Tibial artery (tissue), 4 donors: ENCODE results near the gene EXTL1.

Source experiments
- DNase-seq, 2 donors: peaks; one replicate each; pipeline ENCODE4 v3.0.0-alpha.2; 2019
- H3K27ac ChIP-seq, 2 donors: fragments of 200-600 bp; sonication (generic) in 1 of 2; 1 replicate in 1 of 2; 2 replicates in 1 of 2; pipeline ENCODE4 v1.5.1; 2018 to 2019; ENCODE audit warnings: mild to moderate bottlenecking in 1 of 2
- H3K27me3 ChIP-seq, 2 donors: fragments of 200-600 bp; sonication (generic) in 1 of 2; one replicate each; pipeline versions ENCODE4 v1.5.1 to v1.6.0; 2016 to 2019
- H3K36me3 ChIP-seq, 3 donors: fragments of 200-600 bp; sonication (generic) in 2 of 3; one replicate each; pipeline ENCODE4 v1.5.1; 2016 to 2019; ENCODE audit warnings: mild to moderate bottlenecking in 2 of 3
- H3K4me1 ChIP-seq, 4 donors: fragments of 200-600 bp; sonication (generic) in 2 of 4; 1 replicate in 3 of 4; 2 replicates in 1 of 4; pipeline ENCODE4 v1.5.1; 2016 to 2019
- H3K4me3 ChIP-seq, 2 donors: fragments of 200-600 bp; sonication (generic) in 1 of 2; 1 replicate in 1 of 2; 2 replicates in 1 of 2; pipeline ENCODE4 v1.5.1; 2018 to 2019; ENCODE audit warnings: mild to moderate bottlenecking in 2 of 2
- H3K9me3 ChIP-seq, 3 donors: fragments of 200-600 bp; sonication (generic) in 1 of 3; one replicate each; pipeline ENCODE4 v1.5.1; 2016 to 2019
- CTCF ChIP-seq, 2 experiments: fragments of 200-600 bp in 1 of 2; fragments of 450-650 bp in 1 of 2; IDR thresholded peaks; one replicate each; pipeline ENCODE4 v1.5.1; 2017 to 2019; ENCODE audit warnings: antibody characterized with exemption in 2 of 2, mild to moderate bottlenecking in 1 of 2, moderate library complexity in 1 of 2
- intact Hi-C: fragments of 100-400 bp; cut with DNase I; formaldehyde crosslinking; loops from one replicate; pipeline ENCODE4 v1.15.0; 2023; ENCODE audit warnings: low total_unique reads

The EXTL1 gene

DNA sequence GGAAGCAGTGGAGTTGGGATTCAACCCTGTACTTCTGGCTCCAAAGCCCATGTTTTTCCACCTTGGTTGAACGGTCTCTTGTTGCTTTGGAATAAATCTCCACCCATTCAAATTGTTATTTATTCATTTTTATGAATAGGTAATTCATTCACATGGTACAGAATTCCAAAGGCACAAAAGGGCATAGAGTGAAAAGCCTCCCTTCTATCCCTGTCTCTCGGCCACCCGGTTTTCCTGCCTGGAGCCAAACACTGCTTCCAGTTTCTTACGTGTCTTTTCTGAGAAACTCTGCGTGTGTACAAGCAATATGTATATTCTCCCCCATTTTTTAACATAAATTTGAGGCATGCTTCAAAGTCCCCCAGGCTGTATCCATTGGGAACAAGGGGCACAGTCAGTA is 3.9 kb downstream of the EXTL1 start:
- no peak for TF ChIP-seq CTCF (IDR thresholded peaks at IDR 0.05)
- intact Hi-C loops: no loop called here
- no peak for DNase-seq

GRCh38 chr1:26027716-26028489 is 6.3 kb downstream of the EXTL1 start:
- DNase-seq: no peak
- TF ChIP-seq CTCF (IDR thresholded peaks at IDR 0.05): no peak
- H3K9me3 ChIP-seq: no peaks in the 10 kb centered on the region
- H3K27me3 ChIP-seq: peaks cover 0 to 2% of the 10 kb centered on the region in 2 donors
- H3K4me1 ChIP-seq: peaks cover 0 to under 1% (median 0%) of the 10 kb centered on the region in 4 donors
- H3K4me3 ChIP-seq: no peak overlapping the region
- intact Hi-C loops: no loop called here
- no peak overlapping the region for H3K27ac ChIP-seq
- no peaks in the 10 kb centered on the region for H3K36me3 ChIP-seq

More for the DNA sequence above, 3.9 kb downstream of the EXTL1 start:
- H3K36me3 ChIP-seq: no peaks in the 10 kb centered on the region
- peaks cover 0 to 24% (median 14%) of the 10 kb centered on the region in 4 donors for H3K4me1 ChIP-seq
- no peaks in the 10 kb centered on the region for H3K27me3 ChIP-seq
- no peaks in the 10 kb centered on the region for H3K9me3 ChIP-seq
- H3K4me3 ChIP-seq: no peak overlapping the region
- H3K27ac ChIP-seq: no peak overlapping the region

DNA sequence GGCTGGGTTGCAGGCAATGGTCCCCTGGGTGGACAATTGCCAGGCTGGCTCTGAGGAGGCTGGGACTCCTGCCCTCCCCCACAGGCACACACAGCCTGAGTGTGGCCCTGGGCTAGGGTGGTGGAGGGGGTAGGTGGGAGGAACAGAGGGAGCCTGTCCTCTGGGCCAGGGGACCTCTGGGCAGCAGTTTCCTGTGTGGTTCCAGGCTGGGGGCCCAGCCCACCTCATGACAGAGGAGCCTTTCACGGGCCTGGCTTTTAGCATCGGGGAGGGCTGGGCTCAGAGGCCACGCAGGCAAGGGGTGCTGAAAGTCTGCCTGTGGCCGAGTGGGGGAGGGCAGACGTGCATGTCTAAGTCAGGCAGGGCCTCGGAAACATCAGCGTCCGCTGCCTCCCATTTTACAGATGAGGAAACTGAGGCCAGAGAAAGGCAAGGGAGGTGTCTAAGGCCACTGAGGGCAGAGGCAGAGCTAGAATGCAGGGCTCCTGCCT is 7.0 kb downstream of the EXTL1 start:
- no peak overlapping the region for H3K27ac ChIP-seq
- H3K36me3 ChIP-seq: no peaks in the 10 kb centered on the region
- peaks cover 0 to 8% of the 10 kb centered on the region in 2 donors for H3K27me3 ChIP-seq
- TF ChIP-seq CTCF (IDR thresholded peaks at IDR 0.05): no peak
- DNase-seq: no peak
- H3K4me1 ChIP-seq: no peaks in the 10 kb centered on the region
- intact Hi-C loops: no loop called here
- no peak overlapping the region for H3K4me3 ChIP-seq
- H3K9me3 ChIP-seq: no peaks in the 10 kb centered on the region

DNA sequence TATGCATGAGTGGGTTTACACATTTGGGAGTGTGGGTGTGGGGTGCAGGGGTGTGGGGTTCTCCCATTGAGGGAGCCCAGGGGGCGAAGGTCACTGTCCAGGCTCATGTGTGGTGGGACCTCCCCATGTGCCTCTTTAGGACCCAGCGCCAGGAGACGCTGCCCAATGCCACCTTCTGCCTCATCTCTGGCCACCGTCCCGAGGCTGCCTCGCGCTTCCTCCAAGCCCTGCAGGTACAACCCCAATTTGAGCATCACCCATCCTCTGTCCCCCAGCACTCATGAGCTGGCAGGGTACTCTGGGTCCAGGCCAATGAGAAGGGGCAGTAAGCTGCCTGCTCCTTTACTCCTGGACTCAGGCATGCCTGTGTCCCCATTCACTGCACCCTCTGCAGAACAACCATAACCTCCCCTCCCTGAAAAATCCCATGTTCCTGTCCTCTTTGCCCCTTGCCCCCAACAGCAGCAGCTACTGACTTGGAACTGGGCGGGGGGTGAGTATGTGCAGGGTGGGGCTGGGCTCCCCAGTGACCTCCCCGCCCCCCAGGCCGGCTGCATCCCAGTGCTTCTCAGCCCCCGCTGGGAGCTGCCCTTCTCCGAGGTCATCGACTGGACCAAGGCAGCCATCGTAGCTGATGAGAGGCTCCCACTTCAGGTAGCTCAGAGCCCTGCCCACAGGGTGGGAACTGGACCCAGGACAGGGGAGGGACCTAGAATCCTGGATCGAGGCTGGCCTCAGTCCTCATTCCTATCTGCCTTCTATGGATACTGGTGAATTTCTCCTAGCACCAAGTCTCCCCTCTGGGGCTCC is 7.7 kb downstream of the EXTL1 start:
- Histone ChIP-seq H3K4me1 (no peaks in the 10 kb centered on the region), H3K27me3 (peaks cover 0 to 11% of the 10 kb centered on the region in 2 donors), H3K4me3 (no peak overlapping the region), H3K27ac (no peak overlapping the region), H3K9me3 (no peaks in the 10 kb centered on the region), H3K36me3 (no peaks in the 10 kb centered on the region)
- no peak for DNase-seq
- TF ChIP-seq CTCF (IDR thresholded peaks at IDR 0.05): no peak
- intact Hi-C loops: no loop called here

DNA sequence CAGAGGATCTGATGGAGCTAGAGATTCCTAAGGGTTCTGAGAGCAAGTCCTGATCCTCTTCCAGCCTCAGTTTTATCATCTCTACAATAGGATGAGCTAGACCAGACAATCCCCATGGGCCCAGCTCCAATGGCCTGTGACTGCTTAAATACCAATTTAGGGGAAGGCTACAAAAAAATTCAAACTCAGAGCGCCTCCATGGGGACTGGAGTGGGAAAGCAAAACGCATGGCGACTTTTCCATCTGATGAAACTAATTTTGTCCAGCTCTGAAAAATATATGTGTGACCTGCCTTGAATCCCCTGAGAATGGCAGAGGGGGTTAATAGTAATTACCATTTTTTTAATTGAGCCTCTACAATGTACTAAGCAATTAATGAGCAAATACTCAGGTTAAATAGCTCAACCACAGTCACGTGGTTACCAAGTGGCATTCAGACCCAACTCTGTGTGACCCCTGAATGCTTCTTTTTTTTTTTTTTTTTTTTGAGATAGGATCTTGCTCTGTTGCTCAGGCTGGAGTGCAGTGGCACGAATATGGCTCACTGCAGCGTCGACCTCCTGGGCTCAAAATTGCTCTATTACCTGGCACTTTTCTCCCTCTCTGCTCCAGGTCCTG is 8.4 kb downstream of the EXTL1 start:
- no peak overlapping the region for H3K4me3 ChIP-seq
- DNase-seq: no peak
- no peak overlapping the region for H3K27ac ChIP-seq
- no peak for TF ChIP-seq CTCF (IDR thresholded peaks at IDR 0.05)
- no peaks in the 10 kb centered on the region for H3K36me3 ChIP-seq
- H3K4me1 ChIP-seq: peaks cover 0 to 6% (median 3%) of the 10 kb centered on the region in 4 donors
- peaks cover 0 to 11% of the 10 kb centered on the region in 2 donors for H3K27me3 ChIP-seq
- no peaks in the 10 kb centered on the region for H3K9me3 ChIP-seq
- intact Hi-C loops: no loop called here
